BLaER1 treated with 17β-estradiol and CSF1 and Interleukin-3, amounts not matched to agents 10 nM and 100 nM (cell line): ENCODE data around the gene BEST4.
"Not testable (repeated sequence)": the region's sequence is repeated elsewhere in the genome, so short reads cannot be mapped to it uniquely, and the experiment has no call there.

Experiments
- H3K27ac ChIP-seq, 11 experiments: shearing (Covaris generic); formaldehyde crosslinking; 2 replicates each; pipeline ENCODE4 v1.8.1; 2022
- H3K27me3 ChIP-seq, 11 experiments: shearing (Covaris generic); formaldehyde crosslinking; 2 replicates each; pipeline ENCODE4 v1.8.1; 2022
- H3K36me3 ChIP-seq, 11 experiments: shearing (Covaris generic); formaldehyde crosslinking; 2 replicates each; pipeline ENCODE4 v1.8.1; 2022
- H3K4me1 ChIP-seq, 10 experiments: shearing (Covaris generic); formaldehyde crosslinking; 2 replicates each; pipeline ENCODE4 v1.8.1; 2022
- H3K4me2 ChIP-seq, 11 experiments: shearing (Covaris generic); formaldehyde crosslinking; 2 replicates each; pipeline ENCODE4 v1.8.1; 2022
- H3K4me3 ChIP-seq, 10 experiments: shearing (Covaris generic); formaldehyde crosslinking; 2 replicates each; pipeline ENCODE4 v1.8.1; 2022
- H3K9ac ChIP-seq, 11 experiments: shearing (Covaris generic); formaldehyde crosslinking; 2 replicates each; pipeline ENCODE4 v1.8.1; 2022
- H3K9me3 ChIP-seq, 11 experiments: shearing (Covaris generic); formaldehyde crosslinking; replicated peaks in 1 of 11; 2 replicates each; pipeline ENCODE4 v1.8.1; 2022
- H4K20me1 ChIP-seq, 11 experiments: shearing (Covaris generic); formaldehyde crosslinking; 2 replicates each; pipeline ENCODE4 v1.8.1; 2022
- Cebpa-rat ChIP-seq, 11 experiments: shearing (Covaris generic); IDR thresholded peaks; 2 replicates each; pipeline ENCODE4 v1.8.1; 2022

Gene BEST4

DNA sequence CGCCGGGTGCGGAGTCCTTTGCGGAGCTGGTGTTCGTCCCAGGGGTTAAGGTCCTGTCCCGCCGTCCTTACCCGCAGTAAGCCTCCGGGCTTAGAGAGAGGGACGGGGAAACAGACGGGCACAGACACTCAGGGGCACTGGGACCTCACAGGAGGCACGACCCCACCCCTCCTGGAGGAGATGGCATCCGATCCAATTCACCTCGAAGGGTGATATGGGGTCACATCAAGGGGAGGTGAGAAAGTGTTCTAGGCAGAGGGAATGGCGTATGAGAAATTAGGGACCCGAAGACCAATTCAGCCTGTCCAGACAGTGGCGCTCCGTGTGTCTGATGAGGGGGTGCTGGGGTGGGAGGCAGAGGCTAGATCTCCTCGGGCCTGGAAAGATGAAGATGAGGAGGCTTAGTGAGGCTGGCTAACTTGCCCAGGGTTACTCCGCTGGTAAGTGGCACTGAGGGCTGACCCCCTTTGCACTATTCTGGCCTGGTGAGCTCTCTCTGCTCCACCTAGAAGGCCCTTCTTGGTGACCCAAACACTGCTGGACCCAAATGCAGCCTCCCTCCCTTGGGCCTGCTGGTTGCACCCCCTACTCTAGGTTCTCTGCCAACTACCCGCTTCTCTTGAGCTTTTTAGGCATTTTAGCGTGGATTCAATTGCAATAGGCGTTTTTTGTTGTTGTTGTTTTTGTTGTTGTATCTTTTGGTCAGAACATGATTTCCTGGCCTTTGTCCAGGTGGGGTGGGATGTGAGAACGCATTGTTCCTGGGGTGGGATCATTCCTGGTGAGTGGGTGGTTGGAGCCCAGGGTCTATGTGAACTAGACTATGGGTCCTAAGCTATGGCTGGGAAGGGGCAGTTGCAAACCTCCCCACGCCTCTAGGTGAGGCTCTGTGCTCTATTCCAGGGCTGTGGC lies 32.6 kb upstream of the BEST4 start:
- TF ChIP-seq Cebpa-rat (IDR thresholded peaks at IDR 0.05) = no peak
- Histone ChIP-seq H3K27ac (peak overlapping the region; percentile 90 to 100 (median 98)), H3K27me3 (no peaks in the 10 kb centered on the region), H3K4me2 (peak overlapping the region; percentile 81 to 98 (median 92)), H3K4me3 (peak overlapping the region; percentile 54 to 73 (median 62)), H4K20me1 (no peaks in the 10 kb centered on the region), H3K9ac (peak overlapping the region; percentile 90 to 99 (median 96)), H3K36me3 (peaks cover 0 to 4% (median 0%) of the 10 kb centered on the region in 11 experiments; a peak in 5 of 22 replicates), H3K4me1 (peaks cover 23 to 42% (median 31%) of the 10 kb centered on the region in 10 experiments), H3K9me3 (no peaks in the 10 kb centered on the region)

DNA sequence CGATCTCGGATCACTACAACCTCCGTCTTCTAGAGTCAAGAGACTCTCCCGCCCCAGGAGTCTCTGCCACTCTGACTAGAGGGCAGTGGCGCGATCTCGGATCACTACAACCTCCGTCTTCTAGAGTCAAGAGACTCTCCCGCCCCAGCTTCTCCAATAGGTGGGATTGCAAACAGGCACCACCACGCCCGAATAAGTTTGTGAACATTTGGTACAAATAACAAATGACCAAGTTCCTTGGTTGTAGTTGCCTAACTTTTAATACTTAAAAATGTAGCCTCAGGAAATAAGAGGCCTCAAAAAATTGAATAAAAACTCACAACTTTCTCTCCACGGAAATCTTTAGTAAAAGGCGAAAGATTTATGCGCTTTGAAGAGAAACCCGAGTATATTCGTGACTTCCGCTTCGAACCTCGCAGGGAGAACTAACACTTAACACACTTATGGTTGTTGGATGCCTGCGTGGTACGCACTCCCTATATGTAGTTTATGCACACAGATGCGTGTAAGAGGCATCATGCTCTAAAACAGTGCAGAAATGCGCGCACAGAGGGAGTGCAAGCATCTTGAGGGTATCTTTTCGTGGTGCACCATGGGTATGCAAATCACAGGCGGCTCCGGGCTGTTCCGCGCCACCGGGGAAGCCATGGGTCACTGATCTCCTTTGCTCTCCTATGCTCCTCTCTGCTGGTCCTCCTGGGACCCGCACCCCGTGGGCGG lies 31.8 kb upstream of the BEST4 start:
- TF ChIP-seq Cebpa-rat (IDR thresholded peaks at IDR 0.05) = peak in 4 of 11 experiments; percentile 23 to 58 (median 24); a peak in 4 of 22 replicates
- H3K9me3 ChIP-seq = no peaks in the 10 kb centered on the region
- H3K27ac ChIP-seq = peak overlapping the region; percentile 90 to 100 (median 98)
- H3K27me3 ChIP-seq = no peaks in the 10 kb centered on the region
- peaks cover 0 to 13% (median 0%) of the 10 kb centered on the region in 11 experiments; a peak in 5 of 22 replicates for H3K36me3 ChIP-seq
- H3K4me1 ChIP-seq = peaks cover 27 to 49% (median 39%) of the 10 kb centered on the region in 10 experiments
- H3K4me2 ChIP-seq = peak overlapping the region; percentile 81 to 98 (median 96)
- H4K20me1 ChIP-seq = no peaks in the 10 kb centered on the region
- peak overlapping the region; percentile 54 to 73 (median 63) for H3K4me3 ChIP-seq
- peak overlapping the region; percentile 90 to 99 (median 96) for H3K9ac ChIP-seq

DNA sequence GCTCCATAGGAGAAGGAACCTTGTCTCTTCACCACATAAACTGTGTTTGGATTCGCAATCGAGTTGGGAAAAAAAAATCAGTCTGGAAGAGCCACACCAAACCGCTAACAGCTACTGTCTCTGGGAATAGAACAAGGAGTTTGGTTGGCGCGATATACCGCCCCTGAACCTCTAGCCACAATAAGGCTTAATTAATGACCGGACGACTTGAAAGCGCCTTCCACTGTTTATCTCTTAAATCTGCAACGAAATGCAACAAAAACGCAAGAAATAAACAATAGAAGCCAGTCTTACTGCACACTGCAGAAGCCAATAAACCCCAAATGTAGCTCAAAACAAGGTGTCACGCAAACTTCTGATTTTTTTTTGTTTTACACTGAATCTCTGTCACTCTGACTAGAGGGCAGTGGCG lies 31.2 kb upstream of the BEST4 start:
- H3K4me2 ChIP-seq = peak overlapping the region; percentile 81 to 98 (median 96)
- H3K27ac ChIP-seq = peak overlapping the region; percentile 90 to 100 (median 98)
- H3K9me3 ChIP-seq = no peaks in the 10 kb centered on the region
- no peak for TF ChIP-seq Cebpa-rat (IDR thresholded peaks at IDR 0.05)
- peaks cover 0 to 16% (median 0%) of the 10 kb centered on the region in 11 experiments; a peak in 5 of 22 replicates for H3K36me3 ChIP-seq
- H3K4me1 ChIP-seq = peaks cover 33 to 54% (median 44%) of the 10 kb centered on the region in 10 experiments
- H3K4me3 ChIP-seq = peak overlapping the region; percentile 51 to 71 (median 59)
- no peaks in the 10 kb centered on the region for H3K27me3 ChIP-seq
- H3K9ac ChIP-seq = peak overlapping the region; percentile 90 to 99 (median 96)
- H4K20me1 ChIP-seq = no peaks in the 10 kb centered on the region

DNA sequence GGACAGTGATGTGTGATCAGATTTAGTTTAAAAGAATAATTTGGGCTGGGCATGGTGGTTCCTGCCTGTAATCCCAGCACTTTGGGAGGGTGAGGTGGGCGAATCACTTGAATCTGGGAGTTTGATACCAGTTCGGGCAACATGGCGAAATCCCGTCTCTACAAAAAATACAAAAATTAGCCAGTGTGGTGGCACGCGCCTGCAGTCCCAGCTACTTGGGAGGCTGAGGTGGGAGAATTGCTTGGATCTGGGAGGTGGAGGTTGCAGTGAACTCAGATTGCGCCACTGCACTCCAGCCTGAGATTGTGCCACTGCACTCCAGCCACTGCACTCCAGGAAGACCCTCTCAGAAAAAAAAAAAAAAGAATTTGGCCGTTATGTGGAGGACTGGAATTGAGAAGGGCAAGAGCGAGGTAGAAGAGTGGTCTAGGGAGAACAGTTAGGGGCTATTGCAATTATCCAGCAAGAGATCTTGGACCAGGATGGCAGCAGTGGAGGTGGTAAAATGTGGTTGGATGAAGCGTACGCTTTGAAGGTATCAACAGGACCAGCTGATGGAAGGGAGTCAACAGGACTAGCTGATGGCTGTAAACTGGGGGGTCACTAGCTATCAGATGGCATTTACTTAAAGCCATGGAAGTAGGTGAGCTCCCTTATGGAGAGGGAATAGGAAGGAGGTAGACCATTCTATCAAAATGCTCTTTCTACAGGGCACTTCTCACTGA lies 30.0 kb upstream of the BEST4 start:
- Histone ChIP-seq H3K27me3 (no peaks in the 10 kb centered on the region), H3K9me3 (no peaks in the 10 kb centered on the region), H3K4me1 (peaks cover 43 to 66% (median 56%) of the 10 kb centered on the region in 10 experiments), H3K36me3 (peaks cover 0 to 16% (median 0%) of the 10 kb centered on the region in 11 experiments; a peak in 5 of 22 replicates), H3K4me3 (peak overlapping the region in 3 of 10 experiments; percentile 55 to 71 (median 61); a peak in 3 of 20 replicates), H3K4me2 (peak overlapping the region; percentile 81 to 98 (median 96)), H3K27ac (peak overlapping the region in 6 of 11 experiments; percentile 90 to 100 (median 98); a peak in 11 of 22 replicates), H3K9ac (peak overlapping the region in 7 of 11 experiments; percentile 90 to 99 (median 96); a peak in 14 of 22 replicates), H4K20me1 (no peaks in the 10 kb centered on the region)
- TF ChIP-seq Cebpa-rat (IDR thresholded peaks at IDR 0.05) = no peak

DNA sequence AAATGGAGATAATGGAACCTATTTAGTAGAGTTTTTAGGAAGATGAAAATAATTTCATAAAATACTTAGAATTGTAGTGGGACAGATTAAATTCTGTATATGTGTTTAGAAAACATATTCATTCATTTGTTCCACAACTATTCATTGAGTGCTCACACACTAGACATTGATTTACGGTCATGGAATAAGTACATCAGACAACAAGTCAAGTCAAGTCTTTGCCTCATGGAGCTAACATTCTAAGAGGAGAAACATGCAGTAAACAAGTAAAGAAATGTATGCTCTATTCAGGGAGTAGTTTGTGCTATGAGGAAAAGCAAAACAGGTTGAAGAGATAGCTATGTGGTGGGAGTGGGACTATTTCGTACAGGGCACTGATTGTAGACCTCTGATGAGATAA lies 29.3 kb upstream of the BEST4 start:
- TF ChIP-seq Cebpa-rat (IDR thresholded peaks at IDR 0.05) = no peak
- Histone ChIP-seq H3K27ac (no peak overlapping the region), H3K9ac (no peak overlapping the region), H3K9me3 (no peaks in the 10 kb centered on the region), H3K36me3 (peaks cover 0 to 16% (median 0%) of the 10 kb centered on the region in 11 experiments; a peak in 5 of 22 replicates), H3K4me3 (no peak overlapping the region), H3K4me1 (peaks cover 50 to 73% (median 62%) of the 10 kb centered on the region in 10 experiments), H4K20me1 (no peaks in the 10 kb centered on the region), H3K4me2 (peak overlapping the region in 5 of 11 experiments; percentile 89 to 97 (median 96); a peak in 8 of 22 replicates), H3K27me3 (no peaks in the 10 kb centered on the region)

DNA sequence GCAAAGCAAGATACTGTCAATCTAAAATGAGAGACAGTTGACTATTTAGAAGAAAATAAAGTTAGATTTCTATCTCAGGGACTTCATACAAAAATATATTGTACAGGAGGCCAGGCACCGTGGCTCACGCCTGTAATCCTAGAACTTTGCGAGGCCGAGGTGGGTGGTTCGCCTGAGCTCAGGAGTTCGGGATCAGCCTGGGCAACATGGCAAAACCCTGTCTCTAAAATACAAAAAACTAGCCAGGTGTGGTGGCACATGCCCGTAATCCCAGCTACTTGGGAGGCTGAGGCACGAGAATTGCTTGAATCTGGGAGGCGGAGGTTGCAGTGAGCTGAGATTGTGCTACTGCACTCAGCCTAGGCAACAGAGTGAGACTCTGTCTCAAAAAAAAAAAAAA lies 28.0 kb upstream of the BEST4 start:
- H3K4me2 ChIP-seq = peak overlapping the region in 2 of 11 experiments; percentile 90 to 95; a peak in 2 of 22 replicates
- H3K27ac ChIP-seq = 0 out of 22 replicates have a peak overlapping the region, but pooled peaks of 1 of the 11 experiments have one; percentile 6

DNA sequence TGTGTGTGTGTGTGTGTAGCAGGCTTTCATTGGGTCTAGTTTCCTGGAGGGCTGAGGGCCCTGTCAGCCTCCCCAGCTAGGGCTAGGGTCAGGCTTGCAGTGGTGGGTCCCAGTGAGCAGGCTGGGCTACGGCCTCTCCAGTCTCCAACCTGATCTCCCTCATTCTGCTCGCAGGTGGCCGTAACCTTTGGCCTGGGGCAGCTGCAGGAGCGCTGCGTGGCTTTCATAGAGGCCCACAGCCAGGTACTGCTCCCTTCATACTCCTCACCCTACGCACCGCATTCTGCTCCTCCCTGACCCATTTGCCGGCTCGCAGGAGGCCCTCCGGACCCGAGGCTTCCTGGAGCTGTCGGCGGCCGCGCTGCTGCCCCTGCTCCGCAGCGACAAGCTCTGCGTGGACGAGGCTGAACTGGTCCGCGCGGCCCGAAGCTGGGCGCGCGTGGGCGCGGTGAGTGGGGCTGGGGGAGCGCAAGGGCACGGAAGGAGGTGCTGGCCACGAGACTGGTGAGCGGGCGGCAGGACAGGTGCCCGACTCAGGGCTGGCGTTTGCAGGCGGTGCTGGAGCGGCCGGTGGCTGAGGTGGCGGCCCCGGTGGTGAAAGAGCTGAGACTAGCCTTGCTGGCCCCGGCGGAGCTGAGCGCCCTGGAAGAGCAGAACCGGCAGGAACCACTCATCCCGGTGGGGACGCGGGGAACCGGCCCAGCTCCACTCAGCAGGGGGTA lies 25.0 kb upstream of the BEST4 start:
- no peak for TF ChIP-seq Cebpa-rat (IDR thresholded peaks at IDR 0.05)
- peaks cover 0 to 16% (median 0%) of the 10 kb centered on the region in 11 experiments; a peak in 5 of 22 replicates for H3K36me3 ChIP-seq
- peaks cover 70 to 93% (median 79%) of the 10 kb centered on the region in 10 experiments for H3K4me1 ChIP-seq
- no peaks in the 10 kb centered on the region for H3K9me3 ChIP-seq
- no peaks in the 10 kb centered on the region for H4K20me1 ChIP-seq
- peak overlapping the region in 9 of 10 experiments; percentile 42 to 62 (median 51); a peak in 14 of 20 replicates for H3K4me3 ChIP-seq
- H3K4me2 ChIP-seq = peak overlapping the region; percentile 59 to 95 (median 78)
- peak overlapping the region; percentile 69 to 100 (median 86); a peak in 21 of 22 replicates for H3K27ac ChIP-seq
- H3K27me3 ChIP-seq = no peaks in the 10 kb centered on the region
- H3K9ac ChIP-seq = peak overlapping the region; percentile 72 to 83 (median 79); a peak in 21 of 22 replicates

More for the DNA sequence above, 28.0 kb upstream of the BEST4 start:
- H3K9me3 ChIP-seq, H3K27me3 ChIP-seq, H4K20me1 ChIP-seq, H3K4me3 ChIP-seq: not testable (repeated sequence)
- Histone ChIP-seq H3K36me3 (peaks cover 0 to 16% (median 0%) of the 10 kb centered on the region in 11 experiments; a peak in 5 of 22 replicates), H3K4me1 (peaks cover 63 to 82% (median 71%) of the 10 kb centered on the region in 10 experiments), H3K9ac (peak overlapping the region in 2 of 11 experiments; percentile 6 to 10; a peak in 1 of 22 replicates)
